GM12878 (cell line): Measurements from ENCODE around the gene ZNF682. TPM values are rescaled to one million over a fixed set of nuclear protein-coding genes. Genes with fewer than 3 reads are reported as not detected.

Source experiments
- ATAC-seq: fragments of 200-7000 bp; cut with Tn5 transposase; 3 replicates; pipeline ENCODE4 v1.9.1; 2020; ENCODE audit warnings: mild to moderate bottlenecking, moderate library complexity
- BruUV-seq: library from RNA; stranded (reverse); fragments of 400-500 nt; replicated peaks from 2 replicates; lab custom pipeline; 2021; lab: Mats Ljungman, UMichigan
- CTCF ChIA-PET: fragments of 300-600 bp; sonication (Branson Sonifier 250); formaldehyde crosslinking; extraction: SDS; loops from one replicate; lab custom pipeline; 2021; ENCODE audit warnings: inconsistent platforms; lab: Yijun Ruan, JAX
- POLR2A ChIA-PET: fragments of 350-600 bp; formaldehyde crosslinking; extraction: SDS; loops from one replicate; lab custom pipeline; 2021; ENCODE audit warnings: inconsistent platforms; lab: Charles Lee
- RAD21 ChIA-PET: fragments of 300-600 bp; sonication (Branson Sonifier 250); formaldehyde crosslinking; loops from one replicate; lab custom pipeline; 2023; ENCODE audit warnings: antibody characterized with exemption; ENCODE audit not compliant: unreplicated experiment; lab: Charles Lee
- SMC1A ChIA-PET: fragments of 300-600 bp; sonication (Branson Sonifier 250); formaldehyde crosslinking; loops from one replicate; lab custom pipeline; 2023; ENCODE audit not compliant: unreplicated experiment, uncharacterized antibody; lab: Charles Lee
- DNase-seq: peaks from one replicate; pipeline ENCODE4 v3.0.0-alpha.2; 2011; ENCODE audit warnings: low read depth, low spot score
- FAIRE-seq: peaks from 3 replicates; lab custom pipeline; 2011; peaks lifted over from hg19 to GRCh38; lab: Jason Lieb, UNC
- H2AFZ ChIP-seq: 2 replicates; pipeline ENCODE4 v1.6.0; 2011; ENCODE audit warnings: low read depth, low read length, control low read depth; ENCODE audit not compliant: control insufficient read depth
- H3K27ac ChIP-seq: 2 replicates; pipeline ENCODE4 v1.5.1; 2011; ENCODE audit warnings: control low read depth; ENCODE audit not compliant: control insufficient read depth, insufficient read depth
- H3K27me3 ChIP-seq, 2 experiments: replicated peaks in 1 of 2; 2 replicates each; pipeline versions ENCODE4 v1.6.0 to v1.6.1; 2011; ENCODE audit warnings: low read length in 1 of 2; ENCODE audit not compliant: control insufficient read depth in 2 of 2, insufficient read depth in 2 of 2
- H3K36me3 ChIP-seq, 2 experiments: 2 replicates each; pipeline ENCODE4 v1.5.1; 2011; ENCODE audit warnings: low read length in 1 of 2; ENCODE audit not compliant: control insufficient read depth in 2 of 2, insufficient read depth in 2 of 2
- H3K4me1 ChIP-seq: 2 replicates; pipeline ENCODE4 v1.6.1; 2011; ENCODE audit warnings: mild to moderate bottlenecking, low read length, moderate library complexity, mixed read lengths; ENCODE audit not compliant: control insufficient read depth, insufficient read depth
- H3K4me2 ChIP-seq: 2 replicates; pipeline ENCODE4 v1.6.0; 2011; ENCODE audit warnings: control low read depth; ENCODE audit not compliant: control insufficient read depth, insufficient read depth
- H3K4me3 ChIP-seq: fragments of 200-600 bp; sonication (generic); 2 replicates; pipeline ENCODE4 v1.5.1; 2016
- H3K79me2 ChIP-seq: 2 replicates; pipeline ENCODE4 v1.6.0; 2011; ENCODE audit warnings: low read length; ENCODE audit not compliant: control insufficient read depth, insufficient read depth
- H3K9ac ChIP-seq: 2 replicates; pipeline ENCODE4 v1.8.0; 2011; ENCODE audit warnings: low read length, control low read depth, mixed read lengths; ENCODE audit not compliant: control insufficient read depth, insufficient read depth
- H3K9me3 ChIP-seq: replicated peaks from 3 replicates; pipeline ENCODE4 v1.5.1; 2011; ENCODE audit warnings: mild to moderate bottlenecking, low read length; ENCODE audit not compliant: control insufficient read depth, insufficient read depth
- H4K20me1 ChIP-seq: 2 replicates; pipeline ENCODE4 v1.6.0; 2011; ENCODE audit not compliant: control insufficient read depth, insufficient read depth
- CBFB ChIP-seq: IDR thresholded peaks from 2 replicates; pipeline ENCODE4 v1.6.1; 2016; ENCODE audit warnings: antibody characterized with exemption, low read depth
- CEBPB ChIP-seq, 2 experiments: fragments of 150-350 bp in 1 of 2; IDR thresholded peaks; 2 replicates each; pipeline ENCODE4 v1.6.1; 2012 to 2014; ENCODE audit warnings: low read depth in 2 of 2, low read length in 2 of 2, borderline replicate concordance in 1 of 2, inconsistent platforms in 1 of 2
- EZH2 ChIP-seq: IDR thresholded peaks from 2 replicates; pipeline ENCODE4 v1.6.1; 2012; ENCODE audit warnings: low read depth, mild to moderate bottlenecking, control low read depth, inconsistent platforms, low read length, borderline replicate concordance; ENCODE audit not compliant: control insufficient read depth
- KDM1A ChIP-seq: fragments of 200-600 bp; sonication (generic); IDR thresholded peaks from 2 replicates; pipeline ENCODE4 v1.6.1; 2016; ENCODE audit warnings: borderline replicate concordance
- NFXL1 ChIP-seq: fragments of 450-650 bp; IDR thresholded peaks from 2 replicates; pipeline ENCODE4 v1.6.1; 2017; ENCODE audit warnings: antibody characterized with exemption, mild to moderate bottlenecking, borderline replicate concordance
- RB1 ChIP-seq: fragments of 450-650 bp; formaldehyde crosslinking; IDR thresholded peaks from 2 replicates; pipeline ENCODE4 v1.6.1; 2017; ENCODE audit warnings: mild to moderate bottlenecking, borderline replicate concordance
- SIN3A ChIP-seq: IDR thresholded peaks from 2 replicates; pipeline ENCODE4 v1.6.1; 2012; ENCODE audit warnings: low read depth, low read length, improper control_type of control experiment
- ZNF384 ChIP-seq: IDR thresholded peaks from 2 replicates; pipeline ENCODE4 v1.6.1; 2012; ENCODE audit warnings: low read depth, mild to moderate bottlenecking, low read length, improper control_type of control experiment, borderline replicate concordance
- WGBS: methylation state at CpG from one replicate; pipeline ENCODE4 v1.1.6; 2016; ENCODE audit warnings: low lambda C conversion rate; ENCODE audit not compliant: insufficient replicate concordance, insufficient coverage; ENCODE audit errors: missing lambda C conversion rate; 5-methylcytosine and 5-hydroxymethylcytosine counted together
- in situ Hi-C: fragments of 300-500 bp; cut with MboI; formaldehyde crosslinking; loops from 9 replicates; pipeline ENCODE4 v1.14.3; 2018; ENCODE audit warnings: mixed read lengths
- intact Hi-C: fragments of 100-400 bp; cut with micrococcal nuclease; formaldehyde crosslinking; loops from one replicate; pipeline ENCODE4 v1.14.2; 2022; ENCODE audit not compliant: unreplicated experiment
- polyA plus RNA-seq, 11 experiments: library from polyadenylated mRNA; depleted of rRNA in 4 of 11; unstranded in 6 of 11; stranded (reverse) in 5 of 11; fragments of >200 nt; fragmentation: Nextera tagmentation in 4 of 11; fragmentation: Illumina TruSeq in 1 of 11; extraction: Ambion mirVana in 4 of 11; extraction: Trizol in 1 of 11; gene quantifications; 1 replicate in 1 of 11; 2 replicates in 10 of 11; pipeline versions ENCODE4 v1.2.1 to v1.2.3, GENCODE V29; 2011 to 2016; ENCODE audit warnings: inconsistent platforms in 2 of 11, missing spikeins in 2 of 11, low read depth in 1 of 11
- total RNA-seq, 4 experiments: library from RNA; depleted of rRNA in 3 of 4; stranded (reverse); fragments of >200 nt in 3 of 4; fragmentation: Illumina TruSeq in 1 of 4; extraction: Trizol in 1 of 4; gene quantifications; 2 replicates each; pipeline versions ENCODE4 v1.2.1 to v1.2.3, GENCODE V29; 2013 to 2021
- TF ChIP-seq, protein P1 (sequence below): IDR thresholded peaks from 2 replicates; pipeline ENCODE4 v1.6.1; 2011; ENCODE audit warnings: low read depth, low read length, improper control_type of control experiment, borderline replicate concordance
- TF ChIP-seq, protein P2 (sequence below): IDR thresholded peaks from 2 replicates; pipeline ENCODE4 v1.6.1; 2012; ENCODE audit warnings: mild to moderate bottlenecking, low read depth, low read length
- TF ChIP-seq, protein P3 (sequence below): IDR thresholded peaks from 2 replicates; pipeline ENCODE4 v1.6.1; 2011; ENCODE audit warnings: low read depth, mild to moderate bottlenecking, low read length, moderate library complexity, borderline replicate concordance; ENCODE audit errors: extremely low read depth
- TF ChIP-seq, protein P4 (sequence below): fragments of 150-350 bp; IDR thresholded peaks from 2 replicates; pipeline ENCODE4 v1.6.1; 2016; ENCODE audit warnings: low read depth, low read length
- TF ChIP-seq, protein P5 (sequence below): fragments of 450-650 bp; IDR thresholded peaks from 2 replicates; pipeline ENCODE4 v1.6.1; 2018; ENCODE audit warnings: mild to moderate bottlenecking, low read depth, moderate library complexity; ENCODE audit not compliant: partially characterized antibody

ZNF682 gene
- total and polyA plus RNA-seq, 10 of the 15 experiments (the other 5 are each of a cell fraction or from before 2014, with no cell fraction given): 0.06 to 1.6 (median 0.27) TPM; not detected in 3

DNA sequence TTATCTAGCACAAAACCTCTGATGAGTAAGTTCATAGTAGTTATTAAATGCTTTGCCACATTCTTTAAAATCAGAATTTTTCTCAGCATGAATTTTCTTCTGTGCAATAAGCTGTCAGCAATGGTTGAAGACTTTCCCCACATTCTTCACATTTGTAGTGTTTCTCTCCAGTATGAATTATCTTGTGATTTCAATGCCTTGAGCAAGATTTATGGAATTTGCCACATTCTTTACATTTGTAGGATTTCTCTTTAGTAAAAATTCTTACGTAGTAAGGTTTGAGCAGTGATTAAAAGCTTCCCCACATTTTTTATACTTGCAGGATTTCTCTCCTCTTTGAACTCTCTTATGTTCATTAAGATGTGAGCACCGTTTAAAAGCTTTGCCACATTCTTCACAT lies 33.6 kb downstream of the ZNF682 start:
- RAD21 ChIA-PET: no interaction called here
- Histone ChIP-seq H3K4me3 (no peak overlapping the region), H3K4me1 (no peaks in the 10 kb centered on the region), H2AFZ (no peak overlapping the region), H3K79me2 (no peaks in the 10 kb centered on the region), H3K4me2 (no peak overlapping the region), H3K27ac (no peak overlapping the region), H3K9ac (no peak overlapping the region), H3K27me3 (no peaks in the 10 kb centered on the region), H3K36me3 (no peaks in the 10 kb centered on the region), H4K20me1 (no peaks in the 10 kb centered on the region), H3K9me3 (peaks cover 5% of the 10 kb centered on the region; the same call in 2 of the 3 replicates)
- BruUV-seq: no TSS peak
- FAIRE-seq (no peak), DNase-seq (no peak), ATAC-seq (no peak)
- SMC1A ChIA-PET: no interaction called here
- intact Hi-C loops: no loop called here
- in situ Hi-C loops: no loop called here
- CTCF ChIA-PET: no interaction called here
- WGBS: 77% methylated on average over 2 of the region's 2 CpGs
- POLR2A ChIA-PET: no interaction called here
- TF ChIP-seq CEBPB (IDR thresholded peaks at IDR 0.05; ENCODE audit: borderline replicate concordance in 1 of 2, low read depth in 2 of 2, low read length in 2 of 2) (no peak), RB1 (no peak), ZNF384 (no peak), KDM1A (no peak), EZH2 (no peak), SIN3A (no peak), NFXL1 (no peak), CBFB (no peak)
- TF ChIP-seq, protein P1, sequence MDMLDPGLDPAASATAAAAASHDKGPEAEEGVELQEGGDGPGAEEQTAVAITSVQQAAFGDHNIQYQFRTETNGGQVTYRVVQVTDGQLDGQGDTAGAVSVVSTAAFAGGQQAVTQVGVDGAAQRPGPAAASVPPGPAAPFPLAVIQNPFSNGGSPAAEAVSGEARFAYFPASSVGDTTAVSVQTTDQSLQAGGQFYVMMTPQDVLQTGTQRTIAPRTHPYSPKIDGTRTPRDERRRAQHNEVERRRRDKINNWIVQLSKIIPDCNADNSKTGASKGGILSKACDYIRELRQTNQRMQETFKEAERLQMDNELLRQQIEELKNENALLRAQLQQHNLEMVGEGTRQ: no peak
- TF ChIP-seq, protein P2, sequence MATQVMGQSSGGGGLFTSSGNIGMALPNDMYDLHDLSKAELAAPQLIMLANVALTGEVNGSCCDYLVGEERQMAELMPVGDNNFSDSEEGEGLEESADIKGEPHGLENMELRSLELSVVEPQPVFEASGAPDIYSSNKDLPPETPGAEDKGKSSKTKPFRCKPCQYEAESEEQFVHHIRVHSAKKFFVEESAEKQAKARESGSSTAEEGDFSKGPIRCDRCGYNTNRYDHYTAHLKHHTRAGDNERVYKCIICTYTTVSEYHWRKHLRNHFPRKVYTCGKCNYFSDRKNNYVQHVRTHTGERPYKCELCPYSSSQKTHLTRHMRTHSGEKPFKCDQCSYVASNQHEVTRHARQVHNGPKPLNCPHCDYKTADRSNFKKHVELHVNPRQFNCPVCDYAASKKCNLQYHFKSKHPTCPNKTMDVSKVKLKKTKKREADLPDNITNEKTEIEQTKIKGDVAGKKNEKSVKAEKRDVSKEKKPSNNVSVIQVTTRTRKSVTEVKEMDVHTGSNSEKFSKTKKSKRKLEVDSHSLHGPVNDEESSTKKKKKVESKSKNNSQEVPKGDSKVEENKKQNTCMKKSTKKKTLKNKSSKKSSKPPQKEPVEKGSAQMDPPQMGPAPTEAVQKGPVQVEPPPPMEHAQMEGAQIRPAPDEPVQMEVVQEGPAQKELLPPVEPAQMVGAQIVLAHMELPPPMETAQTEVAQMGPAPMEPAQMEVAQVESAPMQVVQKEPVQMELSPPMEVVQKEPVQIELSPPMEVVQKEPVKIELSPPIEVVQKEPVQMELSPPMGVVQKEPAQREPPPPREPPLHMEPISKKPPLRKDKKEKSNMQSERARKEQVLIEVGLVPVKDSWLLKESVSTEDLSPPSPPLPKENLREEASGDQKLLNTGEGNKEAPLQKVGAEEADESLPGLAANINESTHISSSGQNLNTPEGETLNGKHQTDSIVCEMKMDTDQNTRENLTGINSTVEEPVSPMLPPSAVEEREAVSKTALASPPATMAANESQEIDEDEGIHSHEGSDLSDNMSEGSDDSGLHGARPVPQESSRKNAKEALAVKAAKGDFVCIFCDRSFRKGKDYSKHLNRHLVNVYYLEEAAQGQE: no peak
- TF ChIP-seq, protein P3, sequence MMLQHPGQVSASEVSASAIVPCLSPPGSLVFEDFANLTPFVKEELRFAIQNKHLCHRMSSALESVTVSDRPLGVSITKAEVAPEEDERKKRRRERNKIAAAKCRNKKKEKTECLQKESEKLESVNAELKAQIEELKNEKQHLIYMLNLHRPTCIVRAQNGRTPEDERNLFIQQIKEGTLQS: no peak
- TF ChIP-seq, protein P4, sequence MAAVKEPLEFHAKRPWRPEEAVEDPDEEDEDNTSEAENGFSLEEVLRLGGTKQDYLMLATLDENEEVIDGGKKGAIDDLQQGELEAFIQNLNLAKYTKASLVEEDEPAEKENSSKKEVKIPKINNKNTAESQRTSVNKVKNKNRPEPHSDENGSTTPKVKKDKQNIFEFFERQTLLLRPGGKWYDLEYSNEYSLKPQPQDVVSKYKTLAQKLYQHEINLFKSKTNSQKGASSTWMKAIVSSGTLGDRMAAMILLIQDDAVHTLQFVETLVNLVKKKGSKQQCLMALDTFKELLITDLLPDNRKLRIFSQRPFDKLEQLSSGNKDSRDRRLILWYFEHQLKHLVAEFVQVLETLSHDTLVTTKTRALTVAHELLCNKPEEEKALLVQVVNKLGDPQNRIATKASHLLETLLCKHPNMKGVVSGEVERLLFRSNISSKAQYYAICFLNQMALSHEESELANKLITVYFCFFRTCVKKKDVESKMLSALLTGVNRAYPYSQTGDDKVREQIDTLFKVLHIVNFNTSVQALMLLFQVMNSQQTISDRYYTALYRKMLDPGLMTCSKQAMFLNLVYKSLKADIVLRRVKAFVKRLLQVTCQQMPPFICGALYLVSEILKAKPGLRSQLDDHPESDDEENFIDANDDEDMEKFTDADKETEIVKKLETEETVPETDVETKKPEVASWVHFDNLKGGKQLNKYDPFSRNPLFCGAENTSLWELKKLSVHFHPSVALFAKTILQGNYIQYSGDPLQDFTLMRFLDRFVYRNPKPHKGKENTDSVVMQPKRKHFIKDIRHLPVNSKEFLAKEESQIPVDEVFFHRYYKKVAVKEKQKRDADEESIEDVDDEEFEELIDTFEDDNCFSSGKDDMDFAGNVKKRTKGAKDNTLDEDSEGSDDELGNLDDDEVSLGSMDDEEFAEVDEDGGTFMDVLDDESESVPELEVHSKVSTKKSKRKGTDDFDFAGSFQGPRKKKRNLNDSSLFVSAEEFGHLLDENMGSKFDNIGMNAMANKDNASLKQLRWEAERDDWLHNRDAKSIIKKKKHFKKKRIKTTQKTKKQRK: no peak
- TF ChIP-seq, protein P5, sequence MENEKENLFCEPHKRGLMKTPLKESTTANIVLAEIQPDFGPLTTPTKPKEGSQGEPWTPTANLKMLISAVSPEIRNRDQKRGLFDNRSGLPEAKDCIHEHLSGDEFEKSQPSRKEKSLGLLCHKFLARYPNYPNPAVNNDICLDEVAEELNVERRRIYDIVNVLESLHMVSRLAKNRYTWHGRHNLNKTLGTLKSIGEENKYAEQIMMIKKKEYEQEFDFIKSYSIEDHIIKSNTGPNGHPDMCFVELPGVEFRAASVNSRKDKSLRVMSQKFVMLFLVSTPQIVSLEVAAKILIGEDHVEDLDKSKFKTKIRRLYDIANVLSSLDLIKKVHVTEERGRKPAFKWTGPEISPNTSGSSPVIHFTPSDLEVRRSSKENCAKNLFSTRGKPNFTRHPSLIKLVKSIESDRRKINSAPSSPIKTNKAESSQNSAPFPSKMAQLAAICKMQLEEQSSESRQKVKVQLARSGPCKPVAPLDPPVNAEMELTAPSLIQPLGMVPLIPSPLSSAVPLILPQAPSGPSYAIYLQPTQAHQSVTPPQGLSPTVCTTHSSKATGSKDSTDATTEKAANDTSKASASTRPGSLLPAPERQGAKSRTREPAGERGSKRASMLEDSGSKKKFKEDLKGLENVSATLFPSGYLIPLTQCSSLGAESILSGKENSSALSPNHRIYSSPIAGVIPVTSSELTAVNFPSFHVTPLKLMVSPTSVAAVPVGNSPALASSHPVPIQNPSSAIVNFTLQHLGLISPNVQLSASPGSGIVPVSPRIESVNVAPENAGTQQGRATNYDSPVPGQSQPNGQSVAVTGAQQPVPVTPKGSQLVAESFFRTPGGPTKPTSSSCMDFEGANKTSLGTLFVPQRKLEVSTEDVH: no peak
